K562 (cell line): Measurements from ENCODE around the gene RPL14.

ENCODE experiments used
- NFIC ChIP-seq: fragments of 450-650 bp; IDR thresholded peaks from 2 replicates; pipeline ENCODE4 v1.6.1; 2017; ENCODE audit warnings: mild to moderate bottlenecking, inconsistent platforms
- ZNF324 ChIP-seq: fragments of 250-450 bp; sonication (Bioruptor Pico); IDR thresholded peaks from 2 replicates; pipeline ENCODE4 v1.4.0; 2020; ENCODE audit warnings: mild to moderate bottlenecking

GRCh38 chr3:40451551-40451950 is 5.6 kb upstream of the RPL14 start:
- TF ChIP-seq ZNF324 (CRISPR knock-in tag) (no peak), NFIC (no peak)
